ENCODE results near the gene KBTBD8.

DNA sequence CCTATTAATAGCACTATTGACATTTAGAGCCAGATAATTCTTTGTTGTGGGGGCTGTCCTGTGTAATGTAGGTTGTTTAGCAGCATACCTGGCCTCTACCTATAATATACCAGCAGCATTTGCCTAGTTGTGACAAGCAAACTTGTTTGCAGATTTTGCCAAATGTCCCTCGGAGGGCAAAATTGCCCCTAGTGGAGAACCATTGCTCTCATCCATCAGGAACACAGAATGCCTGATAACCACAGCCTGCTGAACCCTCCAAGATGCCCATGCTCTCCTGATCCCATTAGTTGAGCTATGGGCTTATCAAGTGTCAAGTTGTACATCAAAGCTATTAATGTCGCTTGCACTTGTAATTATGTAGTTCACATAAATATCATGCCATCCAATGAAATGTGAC is 15.0 kb upstream of the KBTBD8 start:
- TF ChIP-seq, protein P1, sequence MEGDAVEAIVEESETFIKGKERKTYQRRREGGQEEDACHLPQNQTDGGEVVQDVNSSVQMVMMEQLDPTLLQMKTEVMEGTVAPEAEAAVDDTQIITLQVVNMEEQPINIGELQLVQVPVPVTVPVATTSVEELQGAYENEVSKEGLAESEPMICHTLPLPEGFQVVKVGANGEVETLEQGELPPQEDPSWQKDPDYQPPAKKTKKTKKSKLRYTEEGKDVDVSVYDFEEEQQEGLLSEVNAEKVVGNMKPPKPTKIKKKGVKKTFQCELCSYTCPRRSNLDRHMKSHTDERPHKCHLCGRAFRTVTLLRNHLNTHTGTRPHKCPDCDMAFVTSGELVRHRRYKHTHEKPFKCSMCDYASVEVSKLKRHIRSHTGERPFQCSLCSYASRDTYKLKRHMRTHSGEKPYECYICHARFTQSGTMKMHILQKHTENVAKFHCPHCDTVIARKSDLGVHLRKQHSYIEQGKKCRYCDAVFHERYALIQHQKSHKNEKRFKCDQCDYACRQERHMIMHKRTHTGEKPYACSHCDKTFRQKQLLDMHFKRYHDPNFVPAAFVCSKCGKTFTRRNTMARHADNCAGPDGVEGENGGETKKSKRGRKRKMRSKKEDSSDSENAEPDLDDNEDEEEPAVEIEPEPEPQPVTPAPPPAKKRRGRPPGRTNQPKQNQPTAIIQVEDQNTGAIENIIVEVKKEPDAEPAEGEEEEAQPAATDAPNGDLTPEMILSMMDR (IDR thresholded peaks at IDR 0.05), result no peak
- no peak for TF ChIP-seq POLR2AphosphoS5 (IDR thresholded peaks at IDR 0.05)
- no peak for TF ChIP-seq POLR2A (IDR thresholded peaks at IDR 0.05; ENCODE audit: low read depth)
- no peak for TF ChIP-seq EP300 (IDR thresholded peaks at IDR 0.05)

Measured in esophagus muscularis mucosa (tissue), 4 donors.